HTR-8/SVneo (cell line): ENCODE measurements around the gene RUNDC1.
"Not testable (repeated sequence)": the region's sequence is repeated elsewhere in the genome, so short reads cannot be mapped to it uniquely, and the experiment has no call there.

Experiments
- DNase-seq: peaks from one replicate; pipeline ENCODE4 v3.0.0; 2011; ENCODE audit warnings: low spot score, mixed read lengths; ENCODE audit not compliant: insufficient read length
- FAIRE-seq: peaks from 2 replicates; lab custom pipeline; 2011; peaks lifted over from hg19 to GRCh38; lab: Jason Lieb, UNC

The RUNDC1 gene

GRCh38 chr17:42980274-42980765 is at the start of gene RUNDC1:
RUNDC1 (plus strand) TSS chr17:42980565; CDS start chr17:42980577, 12 bp downstream.
- DNase-seq: peak; percentile 94
- FAIRE-seq: peak; percentile 38

GRCh38 chr17:42937712-42938596 is 42.4 kb upstream of the RUNDC1 start:
- FAIRE-seq (no peak), DNase-seq (peak; percentile 86)

- FAIRE-seq (no peak), DNase-seq (no peak)
Observed at GRCh38 chr17:42944211-42944610, 36.2 kb upstream of the RUNDC1 start.

GRCh38 chr17:42946812-42947211 is 33.6 kb upstream of the RUNDC1 start:
- no peak for DNase-seq
- no peak for FAIRE-seq

- DNase-seq (no peak), FAIRE-seq (no peak)
Observed at GRCh38 chr17:42950044-42950783, 30.2 kb upstream of the RUNDC1 start.

GRCh38 chr17:42953669-42954068 is 26.7 kb upstream of the RUNDC1 start:
- DNase-seq (no peak), FAIRE-seq (peak; percentile 62)

- FAIRE-seq: peak; percentile 97
- DNase-seq: peak; percentile 97
Observed at GRCh38 chr17:42964161-42964932, 16.0 kb upstream of the RUNDC1 start, which contains the start of gene AARSD1. AARSD1 (minus strand) TSS chr17:42964454; CDS start chr17:42964440, 14 bp downstream.

- no peak for DNase-seq
- no peak for FAIRE-seq
Observed at GRCh38 chr17:42967925-42968324, 12.4 kb upstream of the RUNDC1 start.

- no peak for DNase-seq
- no peak for FAIRE-seq
Observed at GRCh38 chr17:42969001-42969581, 11.3 kb upstream of the RUNDC1 start.

- FAIRE-seq (no peak), DNase-seq (no peak)
Observed at GRCh38 chr17:42971589-42971988, 8.8 kb upstream of the RUNDC1 start.

GRCh38 chr17:42973323-42973722 is 7.0 kb upstream of the RUNDC1 start:
- DNase-seq, FAIRE-seq: not testable (repeated sequence)

GRCh38 chr17:42975265-42975664 is 5.1 kb upstream of the RUNDC1 start:
- DNase-seq (no peak), FAIRE-seq (no peak)

- DNase-seq, FAIRE-seq: not testable (repeated sequence)
Observed at GRCh38 chr17:42975701-42976100, 4.7 kb upstream of the RUNDC1 start.

- FAIRE-seq (peak; percentile 36), DNase-seq (peak; percentile 68)
Observed at GRCh38 chr17:42979511-42980273, 673 bp upstream of the RUNDC1 start, which contains the start of gene PTGES3L. PTGES3L (minus strand) TSS chr17:42980080; CDS start chr17:42980053, 27 bp downstream.

GRCh38 chr17:42980766-42981397 is 517 bp downstream of the RUNDC1 start:
- peak; percentile 63 for DNase-seq
- peak; percentile 13 for FAIRE-seq

- FAIRE-seq: no peak
- DNase-seq: no peak
Observed at GRCh38 chr17:42982266-42982665, 1.9 kb downstream of the RUNDC1 start.

- FAIRE-seq (no peak), DNase-seq (no peak)
Observed at GRCh38 chr17:42985225-42985624, 4.9 kb downstream of the RUNDC1 start.

GRCh38 chr17:42989141-42989540 is 8.8 kb downstream of the RUNDC1 start:
- FAIRE-seq (no peak), DNase-seq (no peak)
